ENCODE measurements around the gene C1orf21.

Gene C1orf21

GRCh38 chr1:184646824-184647223 lies 260.0 kb downstream of the C1orf21 start:
- no peaks in the 10 kb centered on the region for H3K36me3 ChIP-seq (ENCODE audit: control insufficient read depth, insufficient read depth, low read length)
- H3K9ac ChIP-seq: no peak overlapping the region
- H3K9me3 ChIP-seq (ENCODE audit: control insufficient read depth, low read length): no peaks in the 10 kb centered on the region
- no peak overlapping the region for H2AFZ ChIP-seq
- no peak overlapping the region for H3K27ac ChIP-seq
- no peaks in the 10 kb centered on the region for H3K4me1 ChIP-seq
- H3K4me2 ChIP-seq (ENCODE audit: low read length): no peak overlapping the region
- TF ChIP-seq CTCF (IDR thresholded peaks at IDR 0.05): no peak
- H3K79me2 ChIP-seq: no peaks in the 10 kb centered on the region
- H3K4me3 ChIP-seq (ENCODE audit: low read depth, low read length): no peak overlapping the region
- H3K27me3 ChIP-seq (ENCODE audit: control insufficient read depth, insufficient read depth, low read length): no peaks in the 10 kb centered on the region

- Histone ChIP-seq H3K4me2 (ENCODE audit: low read length) (no peak overlapping the region), H3K4me3 (ENCODE audit: low read depth, low read length) (no peak overlapping the region), H3K9ac (no peak overlapping the region), H3K79me2 (no peaks in the 10 kb centered on the region), H3K4me1 (no peaks in the 10 kb centered on the region), H3K36me3 (ENCODE audit: control insufficient read depth, insufficient read depth, low read length) (no peaks in the 10 kb centered on the region), H2AFZ (no peak overlapping the region), H3K9me3 (ENCODE audit: control insufficient read depth, low read length) (no peaks in the 10 kb centered on the region), H3K27ac (no peak overlapping the region), H3K27me3 (ENCODE audit: control insufficient read depth, insufficient read depth, low read length) (no peaks in the 10 kb centered on the region)
- TF ChIP-seq CTCF (IDR thresholded peaks at IDR 0.05): no peak
Observed at GRCh38 chr1:184647471-184647870, 260.6 kb downstream of the C1orf21 start.

- Histone ChIP-seq H3K27me3 (ENCODE audit: control insufficient read depth, insufficient read depth, low read length) (no peaks in the 10 kb centered on the region), H3K36me3 (ENCODE audit: control insufficient read depth, insufficient read depth, low read length) (no peaks in the 10 kb centered on the region), H3K4me3 (ENCODE audit: low read depth, low read length) (no peak overlapping the region), H3K4me2 (ENCODE audit: low read length) (no peak overlapping the region), H3K9me3 (ENCODE audit: control insufficient read depth, low read length) (no peaks in the 10 kb centered on the region), H3K27ac (no peak overlapping the region), H3K4me1 (no peaks in the 10 kb centered on the region), H3K79me2 (no peaks in the 10 kb centered on the region), H3K9ac (no peak overlapping the region), H2AFZ (no peak overlapping the region)
- no peak for TF ChIP-seq CTCF (IDR thresholded peaks at IDR 0.05)
Observed at GRCh38 chr1:184648160-184648855, 261.5 kb downstream of the C1orf21 start.

GRCh38 chr1:184648856-184649201 lies 262.0 kb downstream of the C1orf21 start:
- Histone ChIP-seq H3K4me1 (no peaks in the 10 kb centered on the region), H3K4me3 (ENCODE audit: low read depth, low read length) (no peak overlapping the region), H2AFZ (no peak overlapping the region), H3K27ac (no peak overlapping the region), H3K9me3 (ENCODE audit: control insufficient read depth, low read length) (no peaks in the 10 kb centered on the region), H3K79me2 (no peaks in the 10 kb centered on the region), H3K27me3 (ENCODE audit: control insufficient read depth, insufficient read depth, low read length) (no peaks in the 10 kb centered on the region), H3K36me3 (ENCODE audit: control insufficient read depth, insufficient read depth, low read length) (no peaks in the 10 kb centered on the region), H3K4me2 (ENCODE audit: low read length) (no peak overlapping the region), H3K9ac (no peak overlapping the region)
- no peak for TF ChIP-seq CTCF (IDR thresholded peaks at IDR 0.05)

- Histone ChIP-seq H3K27me3 (ENCODE audit: control insufficient read depth, insufficient read depth, low read length) (no peaks in the 10 kb centered on the region), H3K4me1 (no peaks in the 10 kb centered on the region), H3K4me3 (ENCODE audit: low read depth, low read length) (no peak overlapping the region), H3K9me3 (ENCODE audit: control insufficient read depth, low read length) (no peaks in the 10 kb centered on the region), H3K36me3 (ENCODE audit: control insufficient read depth, insufficient read depth, low read length) (no peaks in the 10 kb centered on the region), H3K27ac (no peak overlapping the region), H2AFZ (no peak overlapping the region), H3K79me2 (no peaks in the 10 kb centered on the region), H3K9ac (no peak overlapping the region), H3K4me2 (ENCODE audit: low read length) (no peak overlapping the region)
- TF ChIP-seq CTCF (IDR thresholded peaks at IDR 0.05): no peak
Observed at GRCh38 chr1:184649451-184649888, 262.6 kb downstream of the C1orf21 start.

All from parathyroid adenoma (tissue), 2 donors.